Osteocyte (in vitro differentiated cells): ENCODE measurements around the gene MED26. TPM values are rescaled to one million over a fixed set of nuclear protein-coding genes. Genes with fewer than 3 reads are reported as not detected.
"Not testable (repeated sequence)": the region's sequence is repeated elsewhere in the genome, so short reads cannot be mapped to it uniquely, and the experiment has no call there.

Source experiments
- DNase-seq: peaks from one replicate; pipeline ENCODE4 v3.0.0; 2021; ENCODE audit warnings: mixed read lengths; ENCODE audit not compliant: unreplicated experiment; ENCODE audit errors: extremely low spot score
- H3K27ac Mint-ChIP-seq: one replicate; pipeline ENCODE4 v1.8.0; 2021; ENCODE audit warnings: mild to moderate bottlenecking, mixed read lengths; ENCODE audit not compliant: unreplicated experiment
- H3K27me3 Mint-ChIP-seq: one replicate; pipeline ENCODE4 v1.8.0; 2021; ENCODE audit warnings: mixed read lengths; ENCODE audit not compliant: unreplicated experiment
- H3K36me3 Mint-ChIP-seq: one replicate; pipeline ENCODE4 v1.8.0; 2021; ENCODE audit warnings: mixed read lengths; ENCODE audit not compliant: unreplicated experiment
- H3K4me1 Mint-ChIP-seq: one replicate; pipeline ENCODE4 v1.8.0; 2021; ENCODE audit warnings: mixed read lengths; ENCODE audit not compliant: unreplicated experiment
- H3K4me3 Mint-ChIP-seq: one replicate; pipeline ENCODE4 v1.8.0; 2021; ENCODE audit warnings: mild to moderate bottlenecking, moderate library complexity, mixed read lengths; ENCODE audit not compliant: unreplicated experiment
- H3K9me3 Mint-ChIP-seq: one replicate; pipeline ENCODE4 v1.8.0; 2021; ENCODE audit warnings: mixed read lengths; ENCODE audit not compliant: unreplicated experiment
- CTCF ChIP-seq: fragments of 200-600 bp; sonication (generic); IDR thresholded peaks from 2 replicates; pipeline ENCODE4 v1.5.0; 2021; ENCODE audit warnings: antibody characterized with exemption, mild to moderate bottlenecking, moderate library complexity
- total RNA-seq: library from RNA; stranded (reverse); gene quantifications from 2 replicates; pipeline ENCODE4 v1.2.1, GENCODE V29; 2021

The MED26 gene
- total RNA-seq, 1 donor from 2014 or later, result 9.5 TPM

GRCh38 chr19:16671652-16672274, 43.8 kb upstream of the MED26 start:
- Mint-ChIP-seq H3K4me3 (no peak overlapping the region), H3K27me3 (no peaks in the 10 kb centered on the region), H3K27ac (no peak overlapping the region), H3K9me3 (no peaks in the 10 kb centered on the region), H3K4me1 (no peaks in the 10 kb centered on the region), H3K36me3 (no peaks in the 10 kb centered on the region)
- TF ChIP-seq CTCF, result no peak
- DNase-seq, result no peak

GRCh38 chr19:16670291-16670690, 42.3 kb upstream of the MED26 start:
- H3K36me3 Mint-ChIP-seq, result no peaks in the 10 kb centered on the region
- no peak for TF ChIP-seq CTCF
- DNase-seq, result no peak
- no peaks in the 10 kb centered on the region for H3K4me1 Mint-ChIP-seq
- no peak overlapping the region for H3K4me3 Mint-ChIP-seq
- no peaks in the 10 kb centered on the region for H3K9me3 Mint-ChIP-seq
- no peaks in the 10 kb centered on the region for H3K27me3 Mint-ChIP-seq
- H3K27ac Mint-ChIP-seq, result no peak overlapping the region

- H3K27me3 Mint-ChIP-seq, H3K4me1 Mint-ChIP-seq, H3K9me3 Mint-ChIP-seq, DNase-seq, H3K4me3 Mint-ChIP-seq, H3K27ac Mint-ChIP-seq, H3K36me3 Mint-ChIP-seq: not testable (repeated sequence)
Measured at GRCh38 chr19:16668702-16669101, 40.7 kb upstream of the MED26 start.

- no peaks in the 10 kb centered on the region for H3K9me3 Mint-ChIP-seq
- no peaks in the 10 kb centered on the region for H3K36me3 Mint-ChIP-seq
- H3K4me1 Mint-ChIP-seq, result no peaks in the 10 kb centered on the region
- no peaks in the 10 kb centered on the region for H3K27me3 Mint-ChIP-seq
- DNase-seq, result no peak
- no peak overlapping the region for H3K27ac Mint-ChIP-seq
- no peak overlapping the region for H3K4me3 Mint-ChIP-seq
- TF ChIP-seq CTCF, result no peak
Measured at GRCh38 chr19:16668176-16668575, 40.2 kb upstream of the MED26 start.

GRCh38 chr19:16661480-16662034, 33.6 kb upstream of the MED26 start:
- Mint-ChIP-seq H3K27ac (no peak overlapping the region), H3K4me3 (peak overlapping the region; percentile 76), H3K27me3 (no peaks in the 10 kb centered on the region), H3K9me3 (no peaks in the 10 kb centered on the region), H3K36me3 (peaks cover 10% of the 10 kb centered on the region), H3K4me1 (peaks cover 22% of the 10 kb centered on the region)
- no peak for DNase-seq
- TF ChIP-seq CTCF, result no peak
